Naive B cell (primary cell): Measurements from ENCODE around the gene CALM1. TPM values are rescaled to one million over a fixed set of nuclear protein-coding genes. Genes with fewer than 3 reads are reported as not detected.

Experiments
- ATAC-seq, 2 donors: fragments of 150-1000 bp; cut with Tn5 transposase; 2 replicates each; pipeline ENCODE4 v1.10.0; 2021; ENCODE audit warnings: low read depth in 2 of 2, mild to moderate bottlenecking in 2 of 2, moderate library complexity in 2 of 2
- DNase-seq: peaks from one replicate; pipeline ENCODE4 v3.0.0; 2022
- H3K27ac Mint-ChIP-seq, 6 donors: one replicate each; pipeline ENCODE4 v1.8.0; 2020 to 2022; ENCODE audit warnings: mild to moderate bottlenecking in 6 of 6, mixed read lengths in 6 of 6, moderate library complexity in 5 of 6, inconsistent platforms in 2 of 6
- H3K27me3 Mint-ChIP-seq, 3 donors: one replicate each; pipeline ENCODE4 v1.8.0; 2021 to 2022; ENCODE audit warnings: mixed read lengths in 3 of 3, mild to moderate bottlenecking in 1 of 3
- H3K36me3 Mint-ChIP-seq, 2 donors: one replicate each; pipeline ENCODE4 v1.8.0; 2020 to 2022; ENCODE audit warnings: mixed read lengths in 2 of 2, inconsistent platforms in 1 of 2, mild to moderate bottlenecking in 1 of 2
- H3K4me1 Mint-ChIP-seq, 3 donors: one replicate each; pipeline ENCODE4 v1.8.0; 2020 to 2022; ENCODE audit warnings: mixed read lengths in 3 of 3, inconsistent platforms in 1 of 3, mild to moderate bottlenecking in 1 of 3, moderate library complexity in 1 of 3
- H3K4me3 Mint-ChIP-seq, 8 donors: one replicate each; pipeline ENCODE4 v1.8.0; 2020 to 2022; ENCODE audit warnings: mild to moderate bottlenecking in 8 of 8, mixed read lengths in 8 of 8, moderate library complexity in 8 of 8, inconsistent platforms in 2 of 8
- H3K9me3 Mint-ChIP-seq, 7 donors: one replicate each; pipeline ENCODE4 v1.8.0; 2020 to 2022; ENCODE audit warnings: mixed read lengths in 7 of 7, mild to moderate bottlenecking in 5 of 7, inconsistent platforms in 2 of 7, moderate library complexity in 1 of 7
- polyA plus RNA-seq, 6 donors: library from polyadenylated mRNA; unstranded; fragments of 300-500 nt; fragmentation: Illumina TruSeq; gene quantifications; one replicate each; pipeline ENCODE4 v1.2.3, GENCODE V29; 2021; ENCODE audit warnings: low read depth in 6 of 6

The CALM1 gene
- polyA plus RNA-seq, 6 donors from 2014 or later = 1,004 to 1,312 (median 1,081) TPM

- H3K4me3 Mint-ChIP-seq = no peak overlapping the region
- no peak overlapping the region for H3K27ac Mint-ChIP-seq
Measured at GRCh38 chr14:90375934-90376333, 20.9 kb upstream of the CALM1 start.

GRCh38 chr14:90378249-90378648 lies 18.6 kb upstream of the CALM1 start:
- Mint-ChIP-seq H3K36me3 (no peaks in the 10 kb centered on the region), H3K4me3 (no peak overlapping the region), H3K4me1 (no peaks in the 10 kb centered on the region), H3K9me3 (no peaks in the 10 kb centered on the region), H3K27me3 (no peaks in the 10 kb centered on the region), H3K27ac (peak overlapping the region in 1 of 6 donors; percentile 32)
- ATAC-seq = no peak
- no peak for DNase-seq

More at GRCh38 chr14:90375934-90376333, 20.9 kb upstream of the CALM1 start:
- no peaks in the 10 kb centered on the region for H3K36me3 Mint-ChIP-seq
- peaks cover 0 to 11% (median 2%) of the 10 kb centered on the region in 3 donors for H3K27me3 Mint-ChIP-seq
- DNase-seq (no peak), ATAC-seq (no peak)
- H3K4me1 Mint-ChIP-seq = no peaks in the 10 kb centered on the region
- no peaks in the 10 kb centered on the region for H3K9me3 Mint-ChIP-seq

- Mint-ChIP-seq H3K4me3 (peak overlapping the region in 1 of 8 donors; percentile 48), H3K27me3 (no peaks in the 10 kb centered on the region), H3K36me3 (no peaks in the 10 kb centered on the region), H3K9me3 (no peaks in the 10 kb centered on the region), H3K4me1 (peaks cover 0 to 2% (median 0%) of the 10 kb centered on the region in 3 donors), H3K27ac (no peak overlapping the region)
- DNase-seq (no peak), ATAC-seq (no peak)
Measured at GRCh38 chr14:90379106-90379505, 17.7 kb upstream of the CALM1 start.

GRCh38 chr14:90381011-90381786 lies 15.6 kb upstream of the CALM1 start:
- Mint-ChIP-seq H3K36me3 (no peaks in the 10 kb centered on the region), H3K27ac (peak overlapping the region in 3 of 6 donors; percentile 17 to 95 (median 54)), H3K27me3 (no peaks in the 10 kb centered on the region), H3K9me3 (no peaks in the 10 kb centered on the region), H3K4me1 (peaks cover 0 to 9% (median 0%) of the 10 kb centered on the region in 3 donors), H3K4me3 (peak overlapping the region in 3 of 8 donors; percentile 24 to 53 (median 53))
- ATAC-seq (no peak), DNase-seq (no peak)

GRCh38 chr14:90381999-90382451 lies 14.8 kb upstream of the CALM1 start:
- no peaks in the 10 kb centered on the region for H3K27me3 Mint-ChIP-seq
- H3K36me3 Mint-ChIP-seq = no peaks in the 10 kb centered on the region
- H3K27ac Mint-ChIP-seq = no peak overlapping the region
- peaks cover 0 to 9% (median 0%) of the 10 kb centered on the region in 3 donors for H3K4me1 Mint-ChIP-seq
- H3K9me3 Mint-ChIP-seq = no peaks in the 10 kb centered on the region
- ATAC-seq = no peak
- H3K4me3 Mint-ChIP-seq = no peak overlapping the region
- no peak for DNase-seq

GRCh38 chr14:90382491-90383125 lies 14.2 kb upstream of the CALM1 start:
- Mint-ChIP-seq H3K27ac (no peak overlapping the region), H3K36me3 (no peaks in the 10 kb centered on the region), H3K4me1 (peaks cover 0 to 9% (median 0%) of the 10 kb centered on the region in 3 donors), H3K9me3 (no peaks in the 10 kb centered on the region), H3K27me3 (no peaks in the 10 kb centered on the region), H3K4me3 (no peak overlapping the region)
- peak; percentile 21 to 22 for ATAC-seq
- no peak for DNase-seq

- DNase-seq = peak; percentile 98
Measured at GRCh38 chr14:90383126-90383730, 13.6 kb upstream of the CALM1 start.

GRCh38 chr14:90383731-90384542 lies 12.9 kb upstream of the CALM1 start:
- ATAC-seq (peak; percentile 3 to 4), DNase-seq (no peak)
- Mint-ChIP-seq H3K4me1 (peaks cover 0 to 9% (median 0%) of the 10 kb centered on the region in 3 donors), H3K27ac (no peak overlapping the region), H3K36me3 (no peaks in the 10 kb centered on the region), H3K27me3 (no peaks in the 10 kb centered on the region), H3K4me3 (no peak overlapping the region), H3K9me3 (no peaks in the 10 kb centered on the region)

More at GRCh38 chr14:90383126-90383730, 13.6 kb upstream of the CALM1 start:
- Mint-ChIP-seq H3K27me3 (no peaks in the 10 kb centered on the region), H3K4me3 (no peak overlapping the region), H3K36me3 (no peaks in the 10 kb centered on the region), H3K27ac (no peak overlapping the region), H3K4me1 (peaks cover 0 to 9% (median 0%) of the 10 kb centered on the region in 3 donors), H3K9me3 (no peaks in the 10 kb centered on the region)
- ATAC-seq = peak; percentile 83 to 87

- no peak overlapping the region for H3K4me3 Mint-ChIP-seq
- DNase-seq = no peak
- no peaks in the 10 kb centered on the region for H3K27me3 Mint-ChIP-seq
- ATAC-seq = no peak
- H3K36me3 Mint-ChIP-seq = no peaks in the 10 kb centered on the region
- no peaks in the 10 kb centered on the region for H3K9me3 Mint-ChIP-seq
- H3K27ac Mint-ChIP-seq = no peak overlapping the region
- peaks cover 0 to 9% (median 0%) of the 10 kb centered on the region in 3 donors for H3K4me1 Mint-ChIP-seq
Measured at GRCh38 chr14:90384543-90384911, 12.3 kb upstream of the CALM1 start.

GRCh38 chr14:90386321-90386720 lies 10.5 kb upstream of the CALM1 start:
- Mint-ChIP-seq H3K27me3 (no peaks in the 10 kb centered on the region), H3K4me1 (peaks cover 0 to 9% (median 0%) of the 10 kb centered on the region in 3 donors), H3K9me3 (no peaks in the 10 kb centered on the region), H3K27ac (no peak overlapping the region), H3K4me3 (no peak overlapping the region), H3K36me3 (no peaks in the 10 kb centered on the region)
- no peak for DNase-seq
- no peak for ATAC-seq

- Mint-ChIP-seq H3K27ac (no peak overlapping the region), H3K4me3 (no peak overlapping the region), H3K4me1 (peaks cover 0 to 9% (median 0%) of the 10 kb centered on the region in 3 donors), H3K27me3 (no peaks in the 10 kb centered on the region), H3K36me3 (no peaks in the 10 kb centered on the region), H3K9me3 (no peaks in the 10 kb centered on the region)
- no peak for ATAC-seq
- no peak for DNase-seq
Measured at GRCh38 chr14:90387206-90387760, 9.5 kb upstream of the CALM1 start.

- Mint-ChIP-seq H3K9me3 (no peaks in the 10 kb centered on the region), H3K4me1 (peaks cover 0 to 9% (median 0%) of the 10 kb centered on the region in 3 donors), H3K36me3 (no peaks in the 10 kb centered on the region), H3K27ac (no peak overlapping the region), H3K4me3 (no peak overlapping the region), H3K27me3 (no peaks in the 10 kb centered on the region)
- DNase-seq (no peak), ATAC-seq (no peak)
Measured at GRCh38 chr14:90388437-90388836, 8.4 kb upstream of the CALM1 start.

GRCh38 chr14:90388982-90389381 lies 7.8 kb upstream of the CALM1 start:
- no peak overlapping the region for H3K27ac Mint-ChIP-seq
- H3K9me3 Mint-ChIP-seq = no peaks in the 10 kb centered on the region
- H3K4me3 Mint-ChIP-seq = no peak overlapping the region
- DNase-seq (no peak), ATAC-seq (no peak)
- peaks cover 0 to 8% (median 0%) of the 10 kb centered on the region in 3 donors for H3K4me1 Mint-ChIP-seq
- no peaks in the 10 kb centered on the region for H3K27me3 Mint-ChIP-seq
- no peaks in the 10 kb centered on the region for H3K36me3 Mint-ChIP-seq
